ENCODE data around the gene B3GALT6.

Gene B3GALT6

DNA sequence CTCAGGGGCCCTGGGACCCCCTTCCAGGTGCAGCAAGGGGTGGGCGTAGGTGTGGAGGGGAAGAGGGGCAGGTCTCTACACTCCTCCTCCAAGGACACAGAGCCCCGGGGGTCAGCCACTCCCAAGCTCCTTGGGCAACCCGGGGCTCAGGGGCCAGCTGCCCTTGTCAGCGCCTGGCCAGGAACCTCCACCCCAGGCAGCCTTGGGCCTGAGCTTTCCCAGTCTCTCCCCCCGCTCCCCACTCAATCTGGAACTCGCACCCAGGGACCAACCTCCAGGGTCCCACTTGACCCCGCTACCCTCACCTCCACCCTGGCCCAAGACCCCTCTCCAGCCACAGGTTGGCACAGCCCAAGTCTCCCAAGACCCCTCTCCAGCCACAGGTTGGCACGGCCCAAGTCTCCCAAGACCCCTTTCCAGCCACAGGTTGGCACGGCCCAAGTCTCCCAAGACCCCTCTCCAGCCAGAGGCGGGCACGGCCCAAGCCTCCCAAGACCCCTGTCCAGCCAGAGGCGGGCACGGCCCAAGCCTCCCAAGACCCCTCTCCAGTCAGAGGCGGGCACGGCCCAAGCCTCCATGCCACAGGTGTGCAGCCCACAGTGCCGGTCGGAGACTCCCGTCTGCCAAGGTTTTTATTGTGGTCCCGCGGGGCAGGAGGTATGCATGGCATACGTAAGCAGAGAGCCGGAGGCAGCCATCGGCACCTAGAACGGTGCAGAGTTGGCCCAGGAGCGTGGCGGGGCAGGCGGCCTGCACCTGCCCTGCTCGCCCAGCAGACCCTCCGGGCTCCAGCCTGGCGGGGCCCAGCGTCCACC, 21.1 kb upstream of the B3GALT6 start:
- H3K27me3 ChIP-seq (ENCODE audit: insufficient read depth, low read length), result peaks cover 4% of the 10 kb centered on the region
- no peak overlapping the region for H4K8ac ChIP-seq (ENCODE audit: low read depth, low read length)
- H3K36me3 ChIP-seq (ENCODE audit: control insufficient read depth in 1 of 2, insufficient read depth in 2 of 2, low read length in 2 of 2), result peaks cover 2 to 6% of the 10 kb centered on the region in 2 experiments
- peaks cover 7% of the 10 kb centered on the region for H3K9me3 ChIP-seq (ENCODE audit: insufficient read depth, low read depth, low read length)
- H2BK120ac ChIP-seq (ENCODE audit: insufficient read depth, low read length, poor library complexity), result no peak overlapping the region
- no peak for DNase-seq
- no peak overlapping the region for H2BK5ac ChIP-seq (ENCODE audit: low read depth, low read length, poor library complexity)
- no peak overlapping the region for H3K18ac ChIP-seq (ENCODE audit: low read length)
- no peak overlapping the region for H3K9ac ChIP-seq (ENCODE audit: low read length)
- H4K12ac ChIP-seq (ENCODE audit: low read depth, low read length), result no peak overlapping the region
- no CpG with 5 or more reads among the region's 31 CpGs for WGBS (ENCODE audit: extremely low coverage, insufficient coverage, insufficient read length)
- H2AK5ac ChIP-seq (ENCODE audit: low read length), result no peak overlapping the region
- no peak overlapping the region for H3K4ac ChIP-seq (ENCODE audit: low read depth, low read length)
- no peak overlapping the region for H2BK12ac ChIP-seq (ENCODE audit: low read length)
- H2AFZ ChIP-seq (ENCODE audit: insufficient read depth, low read length, poor library complexity), result no peak overlapping the region
- no peak overlapping the region for H3K4me3 ChIP-seq (ENCODE audit: low read depth, low read length)
- H3K79me2 ChIP-seq (ENCODE audit: control insufficient read depth, insufficient read depth, low read length, poor library complexity), result no peaks in the 10 kb centered on the region
- no peak overlapping the region for H3K14ac ChIP-seq (ENCODE audit: low read length)
- H3K4me1 ChIP-seq (ENCODE audit: control insufficient read depth in 1 of 2, insufficient read depth in 2 of 2, low read length in 2 of 2), result no peaks in the 10 kb centered on the region
- no peak overlapping the region for H4K91ac ChIP-seq (ENCODE audit: low read depth, low read length)
- no peak overlapping the region for H3K23ac ChIP-seq (ENCODE audit: low read length)
- no peak overlapping the region for H3K27ac ChIP-seq (ENCODE audit: low read depth, low read length)
- H3K4me2 ChIP-seq (ENCODE audit: low read length), result no peak overlapping the region
- no peaks in the 10 kb centered on the region for H3K79me1 ChIP-seq (ENCODE audit: low read length)

- no peak for DNase-seq
- Histone ChIP-seq H3K9me3 (ENCODE audit: insufficient read depth, low read depth, low read length) (peaks cover 7% of the 10 kb centered on the region), H3K4me2 (ENCODE audit: low read length) (no peak overlapping the region), H3K23ac (ENCODE audit: low read length) (no peak overlapping the region), H3K79me2 (ENCODE audit: control insufficient read depth, insufficient read depth, low read length, poor library complexity) (no peaks in the 10 kb centered on the region), H4K8ac (ENCODE audit: low read depth, low read length) (no peak overlapping the region), H3K9ac (ENCODE audit: low read length) (no peak overlapping the region), H3K18ac (ENCODE audit: low read length) (no peak overlapping the region), H2BK12ac (ENCODE audit: low read length) (no peak overlapping the region), H2BK5ac (ENCODE audit: low read depth, low read length, poor library complexity) (no peak overlapping the region), H3K27me3 (ENCODE audit: insufficient read depth, low read length) (no peaks in the 10 kb centered on the region), H3K36me3 (ENCODE audit: control insufficient read depth in 1 of 2, insufficient read depth in 2 of 2, low read length in 2 of 2) (peaks cover 10 to 14% of the 10 kb centered on the region in 2 experiments), H3K4me3 (ENCODE audit: low read depth, low read length) (no peak overlapping the region), H4K91ac (ENCODE audit: low read depth, low read length) (no peak overlapping the region), H2BK120ac (ENCODE audit: insufficient read depth, low read length, poor library complexity) (no peak overlapping the region), H2AK5ac (ENCODE audit: low read length) (no peak overlapping the region), H4K12ac (ENCODE audit: low read depth, low read length) (no peak overlapping the region), H3K14ac (ENCODE audit: low read length) (no peak overlapping the region), H3K4me1 (ENCODE audit: control insufficient read depth in 1 of 2, insufficient read depth in 2 of 2, low read length in 2 of 2) (no peaks in the 10 kb centered on the region), H3K4ac (ENCODE audit: low read depth, low read length) (no peak overlapping the region), H2AFZ (ENCODE audit: insufficient read depth, low read length, poor library complexity) (no peak overlapping the region), H3K27ac (ENCODE audit: low read depth, low read length) (no peak overlapping the region), H3K79me1 (ENCODE audit: low read length) (no peaks in the 10 kb centered on the region)
- WGBS (ENCODE audit: extremely low coverage, insufficient coverage, insufficient read length), result no CpG with 5 or more reads among the region's 28 CpGs
Measured at GRCh38 chr1:1211541-1212441, 20.2 kb upstream of the B3GALT6 start.

- Histone ChIP-seq H3K4me2 (ENCODE audit: low read length) (no peak overlapping the region), H3K14ac (ENCODE audit: low read length) (no peak overlapping the region), H3K4me1 (ENCODE audit: control insufficient read depth in 1 of 2, insufficient read depth in 2 of 2, low read length in 2 of 2) (no peaks in the 10 kb centered on the region), H3K4me3 (ENCODE audit: low read depth, low read length) (no peak overlapping the region), H2AK5ac (ENCODE audit: low read length) (no peak overlapping the region), H2BK120ac (ENCODE audit: insufficient read depth, low read length, poor library complexity) (no peak overlapping the region), H3K9ac (ENCODE audit: low read length) (no peak overlapping the region), H3K36me3 (ENCODE audit: control insufficient read depth in 1 of 2, insufficient read depth in 2 of 2, low read length in 2 of 2) (peaks cover 21 to 25% of the 10 kb centered on the region in 2 experiments), H2BK12ac (ENCODE audit: low read length) (no peak overlapping the region), H3K4ac (ENCODE audit: low read depth, low read length) (no peak overlapping the region), H4K12ac (ENCODE audit: low read depth, low read length) (no peak overlapping the region), H4K8ac (ENCODE audit: low read depth, low read length) (no peak overlapping the region), H3K18ac (ENCODE audit: low read length) (no peak overlapping the region), H2BK5ac (ENCODE audit: low read depth, low read length, poor library complexity) (no peak overlapping the region), H3K27me3 (ENCODE audit: insufficient read depth, low read length) (no peaks in the 10 kb centered on the region), H3K79me1 (ENCODE audit: low read length) (no peaks in the 10 kb centered on the region), H4K91ac (ENCODE audit: low read depth, low read length) (no peak overlapping the region), H3K27ac (ENCODE audit: low read depth, low read length) (no peak overlapping the region), H3K9me3 (ENCODE audit: insufficient read depth, low read depth, low read length) (peaks cover 7% of the 10 kb centered on the region), H3K23ac (ENCODE audit: low read length) (no peak overlapping the region), H3K79me2 (ENCODE audit: control insufficient read depth, insufficient read depth, low read length, poor library complexity) (no peaks in the 10 kb centered on the region), H2AFZ (ENCODE audit: insufficient read depth, low read length, poor library complexity) (no peak overlapping the region)
- WGBS (ENCODE audit: extremely low coverage, insufficient coverage, insufficient read length), result no CpG with 5 or more reads among the region's 24 CpGs
- DNase-seq, result peak in 1 of 2 donors; percentile 20
Measured at GRCh38 chr1:1212780-1213344, 19.2 kb upstream of the B3GALT6 start.

DNA sequence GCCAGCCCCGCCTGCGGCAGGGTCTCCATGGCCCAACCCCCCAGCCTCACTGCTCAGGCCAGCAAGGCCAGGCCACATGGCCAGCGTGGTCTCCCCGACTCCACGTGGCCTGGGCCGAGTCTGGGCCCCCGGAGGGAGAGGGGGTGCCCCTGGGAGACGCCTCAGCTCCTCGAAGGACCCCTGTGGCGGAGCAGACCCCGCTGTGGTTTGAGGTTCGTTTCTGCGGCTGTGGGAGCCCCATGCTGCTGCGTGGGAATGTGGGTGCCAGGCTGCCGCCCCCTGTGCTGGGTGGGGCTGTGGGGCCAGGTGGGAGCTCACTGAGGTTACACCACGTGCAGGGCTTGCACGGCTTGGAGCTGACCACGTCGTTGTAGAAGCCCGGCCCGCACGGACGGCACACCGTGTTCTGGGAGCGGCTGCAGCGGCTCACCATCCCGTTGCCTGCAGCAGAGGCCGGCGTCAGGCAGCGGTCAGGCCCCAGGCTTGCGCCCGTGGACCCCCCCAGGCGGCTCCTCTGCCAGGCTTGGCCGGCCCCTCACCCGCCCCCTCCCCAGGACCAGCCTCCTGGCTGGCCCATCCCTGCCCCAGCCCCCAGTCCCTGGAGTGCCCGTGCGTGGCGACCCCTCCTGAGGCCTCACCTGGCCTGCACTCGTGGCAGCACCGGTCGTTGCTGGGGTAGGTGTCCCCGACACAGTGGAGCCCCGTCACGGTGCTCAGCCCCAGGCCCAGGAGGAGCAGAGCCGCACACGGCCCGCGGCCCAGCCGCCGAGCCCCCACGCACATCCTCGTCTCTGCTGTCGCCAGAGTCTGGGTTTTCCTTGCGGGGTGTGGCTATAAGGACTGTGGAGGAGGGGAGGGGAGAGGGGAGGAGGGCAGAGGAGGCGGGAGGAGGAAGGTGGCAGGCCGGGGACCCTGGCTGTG, 18.4 kb upstream of the B3GALT6 start, which contains the start of gene TNFRSF4:
Gene TNFRSF4, minus strand, starts transcription at position 809 of the 921 bp plus-strand sequence. Its CDS starts 26 bp downstream, at position 783.
- Histone ChIP-seq H2BK12ac (ENCODE audit: low read length) (no peak within 1 kb of the TSS), H3K27ac (ENCODE audit: low read depth, low read length) (no peak within 1 kb of the TSS), H2AFZ (ENCODE audit: insufficient read depth, low read length, poor library complexity) (no peak within 1 kb of the TSS), H3K4me2 (ENCODE audit: low read length) (no peak within 1 kb of the TSS), H4K91ac (ENCODE audit: low read depth, low read length) (no peak within 1 kb of the TSS), H3K4me1 (ENCODE audit: control insufficient read depth in 1 of 2, insufficient read depth in 2 of 2, low read length in 2 of 2) (no peaks in the 10 kb centered on the region), H2BK5ac (ENCODE audit: low read depth, low read length, poor library complexity) (no peak within 1 kb of the TSS), H3K9me3 (ENCODE audit: insufficient read depth, low read depth, low read length) (peaks cover 7% of the 10 kb centered on the region), H2AK5ac (ENCODE audit: low read length) (no peak within 1 kb of the TSS), H3K14ac (ENCODE audit: low read length) (no peak within 1 kb of the TSS), H3K79me1 (ENCODE audit: low read length) (no peaks in the 10 kb centered on the region), H3K23ac (ENCODE audit: low read length) (no peak within 1 kb of the TSS), H3K79me2 (ENCODE audit: control insufficient read depth, insufficient read depth, low read length, poor library complexity) (no peaks in the 10 kb centered on the region), H3K9ac (ENCODE audit: low read length) (no peak within 1 kb of the TSS), H2BK120ac (ENCODE audit: insufficient read depth, low read length, poor library complexity) (no peak within 1 kb of the TSS), H4K12ac (ENCODE audit: low read depth, low read length) (no peak within 1 kb of the TSS), H3K4me3 (ENCODE audit: low read depth, low read length) (no peak within 1 kb of the TSS), H3K36me3 (ENCODE audit: control insufficient read depth in 1 of 2, insufficient read depth in 2 of 2, low read length in 2 of 2) (peaks cover 28 to 32% of the 10 kb centered on the region in 2 experiments), H3K27me3 (ENCODE audit: insufficient read depth, low read length) (no peaks in the 10 kb centered on the region), H3K4ac (ENCODE audit: low read depth, low read length) (no peak within 1 kb of the TSS), H3K18ac (ENCODE audit: low read length) (no peak within 1 kb of the TSS), H4K8ac (ENCODE audit: low read depth, low read length) (no peak within 1 kb of the TSS)
- peak in 1 of 2 donors; percentile 21 for DNase-seq
- WGBS (ENCODE audit: extremely low coverage, insufficient coverage, insufficient read length), result no CpG with 5 or more reads among the region's 56 CpGs

Data from trophoblast cell (in vitro differentiated cells and primary cell).